ENCODE measurements around the gene SMIM35. TPM values are rescaled to one million over a fixed set of nuclear protein-coding genes. Genes with fewer than 3 reads are reported as not detected.

Gene SMIM35
- total and polyA plus RNA-seq, 2 of the 4 experiments (the other 2 are of a cell fraction) = not detected

DNA sequence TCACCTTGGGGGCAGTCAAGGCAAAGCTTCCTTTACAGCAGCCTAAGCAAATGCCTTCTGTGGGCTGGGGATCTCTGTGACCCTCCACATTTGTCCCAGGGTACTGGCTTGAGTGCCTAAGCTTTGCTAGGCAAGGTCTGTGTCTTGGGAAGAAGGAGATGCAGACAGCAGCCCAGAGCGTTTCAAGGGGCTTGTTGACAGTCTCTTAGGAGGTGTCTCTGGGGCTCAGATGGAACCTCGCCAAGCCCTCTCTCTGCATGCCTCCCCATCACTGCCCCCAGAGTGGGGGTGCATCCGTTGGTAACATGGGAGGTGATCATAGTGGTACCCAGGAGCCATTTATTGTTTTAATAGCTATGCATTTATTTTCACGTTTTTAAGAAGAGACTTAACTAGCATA, 39.0 kb downstream of the SMIM35 start:
- DNase-seq = no peak
- H3K4me1 ChIP-seq (ENCODE audit: control insufficient read depth, insufficient read depth, low read length) = no peaks in the 10 kb centered on the region
- no peak overlapping the region for H3K18ac ChIP-seq (ENCODE audit: low read depth, low read length)
- H2AK9ac ChIP-seq (replicated peaks; ENCODE audit: low read depth, low read length, poor library complexity) = no peak overlapping the region
- TF ChIP-seq BHLHE40 (IDR thresholded peaks at IDR 0.05; ENCODE audit: low read depth, low read length) (no peak), SMC3 (IDR thresholded peaks at IDR 0.05; ENCODE audit: low read depth, low read length) (no peak), MAZ (IDR thresholded peaks at IDR 0.05; ENCODE audit: borderline replicate concordance, low read depth, low read length) (no peak), RAD21 (IDR thresholded peaks at IDR 0.05; ENCODE audit: low read length) (no peak), RFX5 (IDR thresholded peaks at IDR 0.05; ENCODE audit: low read depth, low read length) (no peak), NFE2L2 (IDR thresholded peaks at IDR 0.05; ENCODE audit: low read depth, low read length) (no peak), CHD1 (IDR thresholded peaks at IDR 0.05; ENCODE audit: low read depth, low read length) (no peak), USF2 (IDR thresholded peaks at IDR 0.05; ENCODE audit: low read depth, low read length) (no peak), RCOR1 (IDR thresholded peaks at IDR 0.05; ENCODE audit: insufficient replicate concordance, low read length) (no peak), FOS (IDR thresholded peaks at IDR 0.05; ENCODE audit: low read depth, low read length) (no peak), MXI1 (IDR thresholded peaks at IDR 0.05; ENCODE audit: borderline replicate concordance, low read depth, low read length) (no peak), CEBPB (IDR thresholded peaks at IDR 0.05; ENCODE audit: low read depth, low read length) (no peak)
- TF ChIP-seq, protein P1, sequence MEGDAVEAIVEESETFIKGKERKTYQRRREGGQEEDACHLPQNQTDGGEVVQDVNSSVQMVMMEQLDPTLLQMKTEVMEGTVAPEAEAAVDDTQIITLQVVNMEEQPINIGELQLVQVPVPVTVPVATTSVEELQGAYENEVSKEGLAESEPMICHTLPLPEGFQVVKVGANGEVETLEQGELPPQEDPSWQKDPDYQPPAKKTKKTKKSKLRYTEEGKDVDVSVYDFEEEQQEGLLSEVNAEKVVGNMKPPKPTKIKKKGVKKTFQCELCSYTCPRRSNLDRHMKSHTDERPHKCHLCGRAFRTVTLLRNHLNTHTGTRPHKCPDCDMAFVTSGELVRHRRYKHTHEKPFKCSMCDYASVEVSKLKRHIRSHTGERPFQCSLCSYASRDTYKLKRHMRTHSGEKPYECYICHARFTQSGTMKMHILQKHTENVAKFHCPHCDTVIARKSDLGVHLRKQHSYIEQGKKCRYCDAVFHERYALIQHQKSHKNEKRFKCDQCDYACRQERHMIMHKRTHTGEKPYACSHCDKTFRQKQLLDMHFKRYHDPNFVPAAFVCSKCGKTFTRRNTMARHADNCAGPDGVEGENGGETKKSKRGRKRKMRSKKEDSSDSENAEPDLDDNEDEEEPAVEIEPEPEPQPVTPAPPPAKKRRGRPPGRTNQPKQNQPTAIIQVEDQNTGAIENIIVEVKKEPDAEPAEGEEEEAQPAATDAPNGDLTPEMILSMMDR (conservative IDR thresholded peaks at IDR 0.05; ENCODE audit: low read depth, low read length) = no peak
- POLR2A ChIA-PET (ENCODE audit: unreplicated experiment) = no interaction called here
- H2BK15ac ChIP-seq (ENCODE audit: low read depth, low read length) = no peak overlapping the region
- H2BK5ac ChIP-seq (ENCODE audit: low read depth, low read length, poor library complexity, severe bottlenecking) = no peak overlapping the region
- CTCF ChIA-PET = no interaction called here
- WGBS, 2 experiments (ENCODE audit: extremely low coverage in 2 of 2, insufficient read length in 1 of 2) = no CpG with 5 or more reads among the region's 4 CpGs
- no peaks in the 10 kb centered on the region for H3K9me1 ChIP-seq (ENCODE audit: insufficient read depth, low read length)
- no peaks in the 10 kb centered on the region for H3K79me1 ChIP-seq (ENCODE audit: low read depth in 1 of 2, low read length in 2 of 2)
- H3K23ac ChIP-seq (ENCODE audit: low read depth, low read length) = no peak overlapping the region
- H2AFZ ChIP-seq (replicated peaks; ENCODE audit: low read length, poor library complexity) = no peak overlapping the region
- peaks cover 8% of the 10 kb centered on the region; the same call in 1 of the 2 replicates for H3K27me3 ChIP-seq (ENCODE audit: control insufficient read depth, insufficient read depth, low read length)
- no peak overlapping the region for H3K9ac ChIP-seq (ENCODE audit: low read depth, low read length)
- no peak overlapping the region for H3K4ac ChIP-seq (ENCODE audit: low read depth, low read length)
- in situ Hi-C loops (cut with MboI; ENCODE audit: low sequenced_read_pairs) (no loop called here), intact Hi-C loops (cut with micrococcal nuclease) (no loop called here), dilution Hi-C loops (cut with HindIII; ENCODE audit: low sequenced_read_pairs, unreplicated experiment) (no loop called here)
- H3K4me2 ChIP-seq (ENCODE audit: low read depth, low read length) = no peak overlapping the region
- H3K56ac ChIP-seq (ENCODE audit: extremely low read depth, insufficient read depth, low read length) = no peak overlapping the region
- no peak overlapping the region for H2BK20ac ChIP-seq (ENCODE audit: low read depth, low read length)
- no peak overlapping the region for H3K27ac ChIP-seq (ENCODE audit: insufficient read depth, low read length)
- H2BK120ac ChIP-seq (ENCODE audit: low read depth, low read length) = no peak overlapping the region
- H3K14ac ChIP-seq (replicated peaks; ENCODE audit: low read depth, low read length) = no peak overlapping the region
- no peaks in the 10 kb centered on the region for H4K20me1 ChIP-seq (ENCODE audit: insufficient read depth, low read length)
- H3K36me3 ChIP-seq (ENCODE audit: control insufficient read depth, insufficient read depth, low read length) = no peaks in the 10 kb centered on the region
- ATAC-seq (ENCODE audit: low read depth) = no peak
- no TSS peak for BruUV-seq (replicated peaks)
- no peaks in the 10 kb centered on the region for H3K9me3 ChIP-seq (ENCODE audit: control insufficient read depth, insufficient read depth, low read length)
- H4K5ac ChIP-seq (ENCODE audit: low read depth, low read length) = no peak overlapping the region
- no peak overlapping the region for H4K8ac ChIP-seq (ENCODE audit: low read depth in 2 of 2, low read length in 2 of 2)
- no peak overlapping the region for H2AK5ac ChIP-seq (ENCODE audit: low read depth, low read length)
- no peak overlapping the region for H4K91ac ChIP-seq (ENCODE audit: insufficient read depth, low read depth, low read length)
- H3K4me3 ChIP-seq (ENCODE audit: insufficient read depth, low read depth, low read length) = no peak overlapping the region
